Choroid plexus epithelial cell (primary cell): ENCODE measurements around the gene SPPL3.

Source experiments
- DNase-seq: peaks from one replicate; pipeline ENCODE4 v3.0.0-alpha.2; 2010; ENCODE audit warnings: low read depth
- H3K4me3 ChIP-seq: 2 replicates; pipeline ENCODE4 v1.5.1; 2011; ENCODE audit warnings: low read depth, mild to moderate bottlenecking, control low read depth, low read length, moderate library complexity
- CTCF ChIP-seq: conservative IDR thresholded peaks from 2 replicates; pipeline ENCODE4 v1.5.1; 2011; ENCODE audit warnings: low read depth, mild to moderate bottlenecking, control low read depth, inconsistent platforms, low read length, moderate library complexity

The SPPL3 gene

GRCh38 chr12:120932956-120933526 is 28.9 kb upstream of the SPPL3 start:
- DNase-seq = no peak
- TF ChIP-seq CTCF = no peak
- no peak overlapping the region for H3K4me3 ChIP-seq

GRCh38 chr12:120932058-120932457 is 27.9 kb upstream of the SPPL3 start:
- TF ChIP-seq CTCF = no peak
- DNase-seq = no peak
- H3K4me3 ChIP-seq = no peak overlapping the region

- no peak overlapping the region for H3K4me3 ChIP-seq
- no peak for DNase-seq
- no peak for TF ChIP-seq CTCF
Observed at GRCh38 chr12:120930032-120930431, 25.9 kb upstream of the SPPL3 start.

- no peak overlapping the region for H3K4me3 ChIP-seq
- TF ChIP-seq CTCF = no peak
- DNase-seq = no peak
Observed at GRCh38 chr12:120928864-120929652, 24.9 kb upstream of the SPPL3 start.

GRCh38 chr12:120925740-120926563 is 21.8 kb upstream of the SPPL3 start:
- no peak for DNase-seq
- H3K4me3 ChIP-seq = no peak overlapping the region
- no peak for TF ChIP-seq CTCF

GRCh38 chr12:120922279-120922678 is 18.1 kb upstream of the SPPL3 start:
- no peak for DNase-seq
- no peak overlapping the region for H3K4me3 ChIP-seq
- no peak for TF ChIP-seq CTCF
